HCT116 (cell line): ENCODE results near the gene S100A10. TPM values are rescaled to one million over a fixed set of nuclear protein-coding genes. Genes with fewer than 3 reads are reported as not detected.

Source experiments
- ATAC-seq: fragments of 200-7000 bp; cut with Tn5 transposase; 2 replicates; pipeline ENCODE4 v1.9.1; 2020; ENCODE audit warnings: mild to moderate bottlenecking, moderate library complexity
- BruUV-seq: library from RNA; stranded (reverse); fragments of 400-500 nt; replicated peaks from 2 replicates; lab custom pipeline; 2021; lab: Mats Ljungman, UMichigan
- CTCF ChIA-PET: fragments of 300-600 bp; sonication (Branson Sonifier 250); formaldehyde crosslinking; loops from one replicate; lab custom pipeline; 2021; ENCODE audit warnings: antibody characterized with exemption; lab: Charles Lee
- POLR2A ChIA-PET: fragments of 300-600, 350-600 bp; sonication (Branson Sonifier 250); formaldehyde crosslinking; loops from one replicate; lab custom pipeline; 2021; ENCODE audit warnings: antibody characterized with exemption; lab: Charles Lee
- RAD21 ChIA-PET, 2 experiments: fragments of 300-600 bp; sonication (Branson Sonifier 250); formaldehyde crosslinking; loops; one replicate each; lab custom pipeline; 2023; ENCODE audit warnings: low total read pairs in 2 of 2; ENCODE audit not compliant: uncharacterized antibody in 2 of 2, unreplicated experiment in 2 of 2, low non-redundant PET in 1 of 2; lab: Charles Lee
- DNase-seq: peaks from one replicate; pipeline ENCODE4 v3.0.0-alpha.2; 2010; ENCODE audit warnings: low read depth, low spot score
- H2AFZ ChIP-seq: fragments of 200-600 bp; shearing (Covaris generic), sonication (generic); 2 replicates; pipeline ENCODE4 v1.6.1; 2017; ENCODE audit warnings: low read depth, mixed run types, mixed read lengths, antibody characterized with exemption, low read length; ENCODE audit not compliant: poor library complexity, severe bottlenecking
- H3K27ac ChIP-seq: 2 replicates; pipeline ENCODE4 v1.5.1; 2012; ENCODE audit warnings: low read depth, low read length
- H3K27me3 ChIP-seq: fragments of 200-600 bp; sonication (generic); 2 replicates; pipeline ENCODE4 v1.6.1; 2016; ENCODE audit warnings: mixed run types, low read length, mixed read lengths; ENCODE audit not compliant: insufficient read depth
- H3K36me3 ChIP-seq, 2 experiments: fragments of 200-500 bp in 1 of 2; fragments of 200-600 bp in 1 of 2; sonication (Bioruptor generic) in 1 of 2; sonication (generic) in 1 of 2; 2 replicates each; pipeline versions ENCODE4 v1.5.1 to v1.6.1; 2014 to 2016; ENCODE audit warnings: low read length in 2 of 2, inconsistent platforms in 1 of 2, mixed read lengths in 1 of 2, mixed run types in 1 of 2; ENCODE audit not compliant: insufficient read depth in 2 of 2, control insufficient read depth in 1 of 2
- H3K4me1 ChIP-seq, 2 experiments: fragments of 200-600 bp in 1 of 2; sonication (generic) in 1 of 2; 2 replicates each; pipeline versions ENCODE4 v1.5.1 to v1.6.1; 2012 to 2017; ENCODE audit warnings: low read length in 2 of 2, inconsistent platforms in 1 of 2, mild to moderate bottlenecking in 1 of 2, mixed read lengths in 1 of 2, mixed run types in 1 of 2, moderate library complexity in 1 of 2; ENCODE audit not compliant: insufficient read depth in 2 of 2, control insufficient read depth in 1 of 2
- H3K4me2 ChIP-seq: fragments of 200-600 bp; sonication (generic); 2 replicates; pipeline ENCODE4 v1.6.1; 2017; ENCODE audit warnings: mixed run types, low read length, mixed read lengths
- H3K4me3 ChIP-seq, 2 experiments: fragments of 200-600 bp in 1 of 2; sonication (generic) in 1 of 2; replicated peaks in 1 of 2; 2 replicates each; pipeline ENCODE4 v1.5.1; 2011 to 2016; ENCODE audit warnings: low read length in 2 of 2, control low read depth in 1 of 2, low read depth in 1 of 2, mild to moderate bottlenecking in 1 of 2, mixed read lengths in 1 of 2, mixed run types in 1 of 2
- H3K79me2 ChIP-seq: fragments of 200-600 bp; sonication (generic); 2 replicates; pipeline ENCODE4 v1.6.1; 2017; ENCODE audit warnings: mild to moderate bottlenecking, mixed run types, low read length, moderate library complexity, mixed read lengths; ENCODE audit not compliant: insufficient read depth
- H3K9ac ChIP-seq: fragments of 200-600 bp; sonication (generic); 2 replicates; pipeline ENCODE4 v1.6.1; 2016; ENCODE audit warnings: low read length, mixed read lengths
- H3K9me2 ChIP-seq: fragments of 200-600 bp; sonication (generic), shearing (Covaris generic); 2 replicates; pipeline ENCODE4 v1.6.1; 2017; ENCODE audit warnings: mixed run types, mild to moderate bottlenecking, moderate library complexity; ENCODE audit not compliant: insufficient read depth
- H3K9me3 ChIP-seq, 2 experiments: fragments of 200-500 bp in 1 of 2; fragments of 200-600 bp in 1 of 2; sonication (Bioruptor generic) in 1 of 2; sonication (generic) in 1 of 2; 2 replicates each; pipeline ENCODE4 v1.6.1; 2014 to 2017; ENCODE audit warnings: low read length in 2 of 2, mixed read lengths in 2 of 2, inconsistent platforms in 1 of 2, low read depth in 1 of 2, mild to moderate bottlenecking in 1 of 2, mixed run types in 1 of 2, moderate library complexity in 1 of 2; ENCODE audit not compliant: control insufficient read depth in 1 of 2, insufficient read depth in 1 of 2
- H4K20me1 ChIP-seq: fragments of 200-600 bp; sonication (generic), shearing (Covaris generic); 2 replicates; pipeline ENCODE4 v1.6.1; 2017; ENCODE audit warnings: mixed run types, mild to moderate bottlenecking, moderate library complexity; ENCODE audit not compliant: insufficient read depth
- CBX3 ChIP-seq: IDR thresholded peaks from 2 replicates; pipeline ENCODE4 v1.6.1; 2012; ENCODE audit warnings: low read depth
- EGR1 ChIP-seq: IDR thresholded peaks from 2 replicates; pipeline ENCODE4 v1.6.1; 2012; ENCODE audit warnings: low read depth
- EZH2phosphoT487 ChIP-seq: fragments of 200-600 bp; IDR thresholded peaks from 2 replicates; pipeline ENCODE4 v1.6.1; 2018; ENCODE audit warnings: antibody characterized with exemption, borderline replicate concordance
- JUND ChIP-seq: IDR thresholded peaks from 2 replicates; pipeline ENCODE4 v1.6.1; 2012
- RAD21 ChIP-seq: IDR thresholded peaks from 2 replicates; pipeline ENCODE4 v1.6.1; 2012; ENCODE audit warnings: low read depth, mild to moderate bottlenecking
- SIN3A ChIP-seq: IDR thresholded peaks from 2 replicates; pipeline ENCODE4 v1.6.1; 2012; ENCODE audit warnings: low read depth
- SP1 ChIP-seq: IDR thresholded peaks from 2 replicates; pipeline ENCODE4 v1.6.1; 2012; ENCODE audit warnings: low read depth
- TCF7L2 ChIP-seq: IDR thresholded peaks from 2 replicates; pipeline ENCODE4 v1.7.0; 2011; ENCODE audit warnings: borderline replicate concordance, inconsistent platforms; ENCODE audit not compliant: insufficient read depth, insufficient read length; ENCODE audit errors: extremely low read depth
- YY1 ChIP-seq: IDR thresholded peaks from 2 replicates; pipeline ENCODE4 v1.6.1; 2011; ENCODE audit warnings: low read length, low read depth, moderate library complexity, mild to moderate bottlenecking; ENCODE audit not compliant: insufficient replicate concordance; ENCODE audit errors: extremely low read depth
- ZFX ChIP-seq: fragments of 450-650 bp; IDR thresholded peaks from 2 replicates; pipeline ENCODE4 v1.6.1; 2017
- ZNF274 ChIP-seq: fragments of 200-500 bp; sonication (Bioruptor generic); IDR thresholded peaks from 2 replicates; pipeline ENCODE4 v1.6.1; 2014; ENCODE audit warnings: mild to moderate bottlenecking, low read depth, low read length, inconsistent platforms
- intact Hi-C: fragments of 100-400 bp; cut with micrococcal nuclease; formaldehyde crosslinking; loops from 2 replicates; pipeline ENCODE4 v1.10.0; 2022
- total RNA-seq: library from RNA; stranded (reverse); gene quantifications from one replicate; pipeline ENCODE4 v1.2.1, GENCODE V29; 2021; ENCODE audit not compliant: unreplicated experiment
- TF ChIP-seq, protein P1 (sequence below): IDR thresholded peaks from 2 replicates; pipeline ENCODE4 v1.6.1; 2012
- TF ChIP-seq, protein P2 (sequence below): IDR thresholded peaks from 2 replicates; pipeline ENCODE4 v1.6.1; 2011; ENCODE audit warnings: mild to moderate bottlenecking, low read length, moderate library complexity; ENCODE audit not compliant: insufficient replicate concordance; ENCODE audit errors: extremely low read depth
- TF ChIP-seq, protein P3 (sequence below): IDR thresholded peaks from 2 replicates; pipeline ENCODE4 v1.6.1; 2012; ENCODE audit warnings: low read depth

S100A10 gene
- total RNA-seq, 1 experiment from 2014 or later: 340 TPM

DNA sequence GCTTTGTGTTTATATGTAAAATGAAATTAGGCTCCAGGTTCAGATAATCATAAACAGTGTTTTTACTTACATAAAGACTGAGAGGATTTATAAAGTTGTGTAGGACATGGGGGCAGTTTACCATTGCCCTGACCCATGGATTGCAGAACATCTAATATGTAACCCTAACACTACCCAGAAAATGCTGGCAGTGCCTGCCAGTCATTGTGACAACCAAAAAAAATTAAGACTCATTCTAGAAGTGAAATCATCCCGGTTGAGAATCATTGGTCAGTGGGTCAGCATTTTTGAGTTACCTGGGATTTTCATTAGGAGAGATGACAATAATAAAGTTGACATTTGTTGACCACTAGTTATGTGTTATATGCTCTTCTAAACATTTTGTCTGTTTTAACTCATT is 53.1 kb downstream of the S100A10 start:
- TF ChIP-seq EZH2phosphoT487 (no peak), SIN3A (no peak), ZNF274 (no peak), CBX3 (no peak), EGR1 (no peak), TCF7L2 (no peak), JUND (no peak), RAD21 (no peak), YY1 (no peak), SP1 (no peak), ZFX (no peak)
- TF ChIP-seq, protein P1, sequence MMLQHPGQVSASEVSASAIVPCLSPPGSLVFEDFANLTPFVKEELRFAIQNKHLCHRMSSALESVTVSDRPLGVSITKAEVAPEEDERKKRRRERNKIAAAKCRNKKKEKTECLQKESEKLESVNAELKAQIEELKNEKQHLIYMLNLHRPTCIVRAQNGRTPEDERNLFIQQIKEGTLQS: no peak
- TF ChIP-seq, protein P2, sequence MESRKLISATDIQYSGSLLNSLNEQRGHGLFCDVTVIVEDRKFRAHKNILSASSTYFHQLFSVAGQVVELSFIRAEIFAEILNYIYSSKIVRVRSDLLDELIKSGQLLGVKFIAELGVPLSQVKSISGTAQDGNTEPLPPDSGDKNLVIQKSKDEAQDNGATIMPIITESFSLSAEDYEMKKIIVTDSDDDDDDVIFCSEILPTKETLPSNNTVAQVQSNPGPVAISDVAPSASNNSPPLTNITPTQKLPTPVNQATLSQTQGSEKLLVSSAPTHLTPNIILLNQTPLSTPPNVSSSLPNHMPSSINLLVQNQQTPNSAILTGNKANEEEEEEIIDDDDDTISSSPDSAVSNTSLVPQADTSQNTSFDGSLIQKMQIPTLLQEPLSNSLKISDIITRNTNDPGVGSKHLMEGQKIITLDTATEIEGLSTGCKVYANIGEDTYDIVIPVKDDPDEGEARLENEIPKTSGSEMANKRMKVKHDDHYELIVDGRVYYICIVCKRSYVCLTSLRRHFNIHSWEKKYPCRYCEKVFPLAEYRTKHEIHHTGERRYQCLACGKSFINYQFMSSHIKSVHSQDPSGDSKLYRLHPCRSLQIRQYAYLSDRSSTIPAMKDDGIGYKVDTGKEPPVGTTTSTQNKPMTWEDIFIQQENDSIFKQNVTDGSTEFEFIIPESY: no peak
- TF ChIP-seq, protein P3, sequence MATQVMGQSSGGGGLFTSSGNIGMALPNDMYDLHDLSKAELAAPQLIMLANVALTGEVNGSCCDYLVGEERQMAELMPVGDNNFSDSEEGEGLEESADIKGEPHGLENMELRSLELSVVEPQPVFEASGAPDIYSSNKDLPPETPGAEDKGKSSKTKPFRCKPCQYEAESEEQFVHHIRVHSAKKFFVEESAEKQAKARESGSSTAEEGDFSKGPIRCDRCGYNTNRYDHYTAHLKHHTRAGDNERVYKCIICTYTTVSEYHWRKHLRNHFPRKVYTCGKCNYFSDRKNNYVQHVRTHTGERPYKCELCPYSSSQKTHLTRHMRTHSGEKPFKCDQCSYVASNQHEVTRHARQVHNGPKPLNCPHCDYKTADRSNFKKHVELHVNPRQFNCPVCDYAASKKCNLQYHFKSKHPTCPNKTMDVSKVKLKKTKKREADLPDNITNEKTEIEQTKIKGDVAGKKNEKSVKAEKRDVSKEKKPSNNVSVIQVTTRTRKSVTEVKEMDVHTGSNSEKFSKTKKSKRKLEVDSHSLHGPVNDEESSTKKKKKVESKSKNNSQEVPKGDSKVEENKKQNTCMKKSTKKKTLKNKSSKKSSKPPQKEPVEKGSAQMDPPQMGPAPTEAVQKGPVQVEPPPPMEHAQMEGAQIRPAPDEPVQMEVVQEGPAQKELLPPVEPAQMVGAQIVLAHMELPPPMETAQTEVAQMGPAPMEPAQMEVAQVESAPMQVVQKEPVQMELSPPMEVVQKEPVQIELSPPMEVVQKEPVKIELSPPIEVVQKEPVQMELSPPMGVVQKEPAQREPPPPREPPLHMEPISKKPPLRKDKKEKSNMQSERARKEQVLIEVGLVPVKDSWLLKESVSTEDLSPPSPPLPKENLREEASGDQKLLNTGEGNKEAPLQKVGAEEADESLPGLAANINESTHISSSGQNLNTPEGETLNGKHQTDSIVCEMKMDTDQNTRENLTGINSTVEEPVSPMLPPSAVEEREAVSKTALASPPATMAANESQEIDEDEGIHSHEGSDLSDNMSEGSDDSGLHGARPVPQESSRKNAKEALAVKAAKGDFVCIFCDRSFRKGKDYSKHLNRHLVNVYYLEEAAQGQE: no peak
- Histone ChIP-seq H3K27ac (no peak overlapping the region), H3K9ac (no peak overlapping the region), H3K4me3 (no peak overlapping the region), H3K27me3 (no peaks in the 10 kb centered on the region), H2AFZ (peak overlapping the region; percentile 33), H3K4me2 (no peak overlapping the region), H4K20me1 (no peaks in the 10 kb centered on the region), H3K4me1 (peaks cover 11 to 35% of the 10 kb centered on the region in 2 experiments), H3K36me3 (no peaks in the 10 kb centered on the region), H3K9me2 (no peaks in the 10 kb centered on the region), H3K79me2 (no peaks in the 10 kb centered on the region), H3K9me3 (no peaks in the 10 kb centered on the region)
- intact Hi-C loops: no loop called here
- ChIA-PET POLR2A (no interaction called here), CTCF (interaction anchor here (1.5 kb wide), 1 partner anchor 61 kb away, joined by 5 read pairs; no protein-coding TSS in a partner anchor), RAD21 (interaction anchor here in 1 of 2 experiments (1.5 kb wide), 1 partner anchor 61 kb away, joined by 4 read pairs; no protein-coding TSS in a partner anchor)
- BruUV-seq: no TSS peak
- ATAC-seq (no peak), DNase-seq (no peak)
